ENCODE data around the gene RTL10. TPM values are rescaled to one million over a fixed set of nuclear protein-coding genes. Genes with fewer than 3 reads are reported as not detected.

RTL10 gene
- total and polyA plus RNA-seq, 2 donors (not counting 1 experiment from before 2014, with no cell fraction given), result 6.4 to 15.2 TPM

GRCh38 chr22:19853879-19854777, 546 bp downstream of the RTL10 start:
- peak overlapping the region; percentile 94 for H3K4me2 ChIP-seq (replicated peaks; ENCODE audit: low read depth, low read length, poor library complexity, severe bottlenecking)
- Mint-ChIP-seq H3K27ac (peak overlapping the region; percentile 73), H3K4me1 (peaks cover 43% of the 10 kb centered on the region), H3K27me3 (no peaks in the 10 kb centered on the region), H3K9me3 (ENCODE audit: insufficient read depth) (no peaks in the 10 kb centered on the region), H3K4me3 (peak overlapping the region; percentile 95)
- peaks cover 44% of the 10 kb centered on the region for H3K79me2 ChIP-seq (ENCODE audit: control insufficient read depth, insufficient read depth, low read length)
- ATAC-seq (ENCODE audit: low read depth), result no peak
- 2% methylated on average over 49 of the region's 49 CpGs for WGBS (ENCODE audit: insufficient coverage)
- no peaks in the 10 kb centered on the region for H3K27me3 ChIP-seq (replicated peaks in 1 of 4; ENCODE audit: control extremely low read depth in 1 of 4, control insufficient read depth in 3 of 4, insufficient read depth in 4 of 4, low read length in 3 of 4)
- H3K9ac ChIP-seq (ENCODE audit: low read length), result peak overlapping the region; percentile 97
- no peaks in the 10 kb centered on the region for H3K9me3 ChIP-seq (ENCODE audit: control extremely low read depth in 1 of 3, control insufficient read depth in 2 of 3, insufficient read depth in 1 of 3, low read length in 2 of 3)
- H3K4me3 ChIP-seq (ENCODE audit: control extremely low read depth in 1 of 5, extremely low read depth in 1 of 5, insufficient read depth in 1 of 5, low read depth in 2 of 5, low read length in 4 of 5), result peak overlapping the region; percentile 70 to 97 (median 88)
- H3K36me3 ChIP-seq (replicated peaks in 1 of 2; ENCODE audit: control extremely low read depth in 1 of 2, control insufficient read depth in 1 of 2, extremely low read depth in 1 of 2, insufficient read depth in 2 of 2, low read length in 1 of 2), result peaks cover 0 to 18% of the 10 kb centered on the region in 2 experiments
- ChIA-PET CTCF (no interaction called here), POLR2A (no interaction called here)
- peaks cover 21 to 26% of the 10 kb centered on the region in 2 donors for H3K4me1 ChIP-seq (ENCODE audit: control insufficient read depth in 2 of 2, insufficient read depth in 2 of 2, low read length in 2 of 2)
- TF ChIP-seq EZH2 (IDR thresholded peaks at IDR 0.05; ENCODE audit: borderline replicate concordance, insufficient read depth, low read depth, low read length, poor library complexity, severe bottlenecking) (no peak), CTCF (IDR thresholded peaks at IDR 0.05) (no peak)
- intact Hi-C loops (cut with micrococcal nuclease), result loop anchor here (2.0 to 10.0 kb wide), 3 partner anchors 93 to 231 kb away; partner anchors contain the start of genes ARVCF and DGCR8
- H2AFZ ChIP-seq (ENCODE audit: insufficient read depth, low read depth, low read length, poor library complexity, severe bottlenecking), result peak overlapping the region; percentile 98
- peak overlapping the region; percentile 56 to 88 for H3K27ac ChIP-seq (ENCODE audit: low read length in 2 of 2)
- DNase-seq, result peak; percentile 22
- peaks cover 26% of the 10 kb centered on the region for H4K20me1 ChIP-seq (ENCODE audit: control insufficient read depth, insufficient read depth, low read length, poor library complexity, severe bottlenecking)

Data from B cell (primary cell).